GM19023 (cell line): ENCODE results near the gene PRR29.

ENCODE experiments used
- ATAC-seq: cut with Tn5 transposase; IDR thresholded peaks from one replicate; pipeline ENCODE4 v1.9.1; 2021; ENCODE audit warnings: mild to moderate bottlenecking, moderate library complexity; ENCODE audit not compliant: unreplicated experiment

The PRR29 gene

DNA sequence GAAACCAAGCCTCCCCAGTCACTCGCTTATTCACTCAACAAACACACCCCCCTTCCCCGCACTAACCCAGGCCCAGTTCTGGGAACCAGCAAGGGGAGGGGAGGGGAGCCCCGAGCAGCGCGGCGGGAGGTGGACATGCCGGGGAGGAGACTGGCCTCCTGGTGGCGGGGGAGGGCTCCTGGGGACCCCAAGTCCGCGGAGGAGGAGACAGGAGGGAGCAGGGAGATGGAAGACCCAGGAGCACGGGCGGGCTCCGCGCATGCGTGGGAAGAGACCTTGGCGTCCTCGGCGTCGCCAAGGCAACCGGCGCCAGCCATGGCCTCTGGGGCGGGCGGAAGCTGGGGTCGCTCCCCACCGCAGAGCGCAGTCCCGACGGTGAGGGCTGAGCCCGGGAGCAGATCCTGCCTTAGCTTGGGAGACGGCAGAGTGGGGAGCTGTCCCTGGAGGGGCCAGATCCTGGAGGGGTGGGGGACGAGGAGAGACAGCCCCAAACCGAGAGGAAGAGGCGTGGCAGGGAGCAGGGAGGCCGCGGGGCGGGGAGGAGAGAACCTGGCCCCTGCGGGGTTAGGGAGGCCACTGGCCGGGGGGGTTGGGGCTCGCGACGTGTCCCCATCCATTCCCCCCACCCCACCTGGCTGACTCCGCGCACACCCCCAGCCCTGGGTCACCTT, at the start of gene PRR29:
TSS of gene PRR29 (plus strand) at position 302 of the 671 bp plus-strand sequence. CDS start at position 316, 14 bp downstream.
- peak; percentile 78 for ATAC-seq

DNA sequence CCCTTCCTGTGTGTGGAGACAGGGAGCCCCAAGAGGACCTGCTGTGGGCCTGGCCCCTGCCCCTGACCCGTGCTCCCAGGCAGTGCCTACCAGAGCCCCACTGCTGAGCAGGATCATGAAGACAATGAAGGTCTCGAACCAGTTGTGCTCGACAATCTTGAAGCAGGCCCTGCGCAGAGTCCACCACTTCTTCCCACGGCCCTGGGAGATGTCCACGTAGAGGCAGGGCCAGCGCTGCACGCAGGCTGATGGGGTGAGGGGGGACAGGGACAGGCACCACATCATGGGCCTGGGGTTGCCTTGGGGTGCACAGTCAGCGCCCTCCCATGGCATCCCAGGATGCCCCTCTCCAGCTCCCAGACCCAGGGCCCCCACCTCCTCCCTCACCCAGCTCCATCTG, 49.6 kb upstream of the PRR29 start:
- ATAC-seq: no peak

DNA sequence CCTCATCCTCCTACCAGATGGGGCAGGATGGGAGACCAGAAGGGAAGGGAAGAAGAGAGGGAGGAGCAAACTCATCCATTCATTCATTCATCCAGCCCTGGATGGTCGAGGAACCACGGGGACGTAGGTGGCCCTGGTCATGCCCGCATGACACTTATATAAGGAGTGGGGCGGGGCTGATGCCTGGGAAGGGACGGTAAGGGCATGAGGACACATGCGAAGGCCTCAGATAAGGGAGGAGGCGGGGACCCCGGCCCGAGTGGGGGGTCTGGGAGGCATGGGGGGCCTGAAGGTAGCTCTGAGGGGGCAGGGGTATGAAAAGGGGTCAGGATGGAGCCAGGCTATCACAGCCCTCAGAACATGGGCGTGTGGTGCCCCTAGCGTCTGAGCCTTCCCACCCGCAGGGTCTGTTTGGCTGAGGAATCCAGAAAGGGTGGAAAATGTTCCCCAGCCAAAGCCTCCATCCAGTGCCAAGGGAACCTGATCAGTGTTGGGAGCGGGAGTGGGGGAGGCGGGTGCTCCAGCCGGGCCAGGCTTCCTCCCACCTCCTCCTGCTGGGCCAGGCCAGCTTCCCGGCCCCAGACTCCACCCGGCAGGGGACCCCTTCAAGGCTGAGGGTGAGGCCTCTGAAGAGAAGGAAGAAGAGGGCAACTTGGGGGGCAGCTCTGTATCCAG, 48.4 kb upstream of the PRR29 start:
- ATAC-seq: no peak

DNA sequence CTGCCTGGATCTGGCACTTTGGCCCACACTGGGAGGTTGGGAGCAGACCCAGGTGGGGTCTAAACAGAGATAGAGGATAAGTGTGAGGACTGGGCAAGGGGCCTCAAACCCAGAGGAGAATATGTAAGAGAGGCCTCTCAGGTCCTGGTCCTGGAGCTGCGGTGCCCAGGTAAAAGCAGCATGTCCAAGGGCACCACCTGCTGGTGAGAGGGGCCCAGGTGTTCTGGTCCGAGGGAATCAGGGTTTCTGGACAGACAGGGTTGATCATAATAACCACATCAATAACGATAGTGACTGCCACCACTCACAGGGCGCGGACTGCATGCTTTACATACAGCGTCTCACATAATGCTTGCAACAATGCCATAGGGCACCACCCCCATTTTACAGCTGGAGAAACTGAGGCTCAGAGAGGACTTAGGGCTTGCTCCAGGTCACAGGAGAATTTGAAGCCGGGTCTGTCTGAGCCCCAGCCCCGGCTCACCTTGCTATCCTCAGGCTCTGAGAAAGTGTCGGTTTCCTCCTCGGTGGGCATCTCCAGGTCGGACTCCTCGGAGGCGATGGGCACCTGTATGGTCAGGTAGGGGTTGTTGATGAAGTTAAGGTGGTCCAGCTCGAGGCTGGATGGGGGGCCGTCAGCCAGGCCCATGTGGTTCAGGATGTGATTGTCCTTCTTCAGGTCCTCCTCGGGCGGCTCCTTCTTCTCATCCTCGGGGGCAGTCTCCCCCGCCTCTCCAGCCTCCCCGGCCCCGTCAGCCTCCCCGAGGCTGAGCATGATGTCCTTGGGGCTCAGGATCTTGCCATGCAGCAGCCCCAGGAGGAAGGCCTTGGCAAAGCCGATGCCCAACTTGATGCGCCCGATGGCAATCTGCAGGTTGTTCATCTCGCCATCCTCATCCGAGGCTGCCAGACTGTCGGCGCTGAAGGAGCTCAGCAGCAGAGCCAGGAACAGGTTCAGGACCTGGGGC, 46.9 kb upstream of the PRR29 start:
- no peak for ATAC-seq

DNA sequence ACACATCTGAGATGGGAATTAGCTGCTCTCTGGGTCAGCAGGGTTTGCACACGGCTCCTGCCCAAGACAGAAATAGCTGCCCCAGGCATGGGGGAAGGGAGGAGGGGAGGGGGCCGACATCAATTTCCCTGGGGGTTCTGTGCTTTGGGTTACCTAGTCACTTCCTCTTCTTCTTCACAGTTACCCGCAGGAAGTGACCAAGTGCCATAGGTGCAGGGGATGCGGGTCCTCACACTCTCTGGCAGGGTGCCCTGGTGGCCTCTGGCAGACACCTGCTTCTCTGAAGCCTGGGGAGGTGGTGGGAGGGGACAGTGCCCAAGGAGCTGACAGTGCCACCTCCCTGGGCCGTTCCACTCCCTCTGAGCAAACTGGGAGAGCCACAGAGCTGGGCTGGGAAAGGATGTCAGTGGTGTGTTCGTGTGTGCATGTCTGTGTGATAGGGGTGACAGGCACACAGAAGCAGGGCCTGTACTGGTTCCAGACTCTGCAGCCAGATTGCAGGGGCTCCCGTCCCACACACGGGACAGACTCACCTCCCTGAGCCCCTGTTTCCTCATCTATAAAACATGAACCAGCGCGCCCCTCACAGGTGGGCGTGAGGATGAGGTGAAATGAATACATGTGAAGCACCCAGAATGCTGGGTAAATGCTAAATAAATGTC, 43.6 kb upstream of the PRR29 start:
- no peak for ATAC-seq

DNA sequence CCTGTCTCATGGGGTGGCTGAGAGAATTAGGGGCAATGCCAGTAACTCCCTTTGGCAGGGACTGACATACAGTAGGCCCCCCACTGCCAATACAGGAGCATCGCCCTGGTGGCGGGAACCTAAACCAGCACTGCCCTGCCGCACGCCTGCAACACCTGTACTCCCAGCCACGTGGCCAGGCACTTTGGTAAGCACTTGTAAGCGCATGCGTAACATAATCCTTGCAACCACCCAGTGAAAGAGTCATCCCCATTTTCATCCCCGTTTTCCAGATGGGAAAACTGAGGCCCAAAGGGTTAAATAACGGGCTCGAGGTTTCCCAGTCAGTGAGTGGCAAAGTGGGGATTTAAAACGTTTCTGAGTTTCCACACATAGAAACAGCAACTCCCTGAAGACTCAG, 42.9 kb upstream of the PRR29 start:
- no peak for ATAC-seq

DNA sequence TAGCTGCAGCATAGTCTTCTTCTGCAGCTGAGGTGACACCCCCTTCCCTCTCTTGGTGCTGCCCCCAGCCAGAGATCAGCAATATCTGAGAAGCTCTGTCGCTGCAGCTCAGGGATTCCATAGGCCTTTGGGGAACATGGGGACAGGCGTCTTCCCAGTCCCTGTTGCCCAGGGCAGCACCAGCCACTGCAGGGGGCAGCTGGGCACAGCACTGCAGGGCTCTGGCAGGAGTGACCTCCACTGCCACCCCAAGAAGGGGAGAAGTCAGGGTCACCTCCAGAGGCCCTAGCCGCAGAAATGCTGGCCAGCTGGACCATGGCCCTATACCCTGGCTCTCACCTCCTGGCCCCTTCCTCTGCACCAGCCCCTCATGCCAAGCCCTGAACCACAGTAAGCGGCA, 42.4 kb upstream of the PRR29 start:
- ATAC-seq: no peak

DNA sequence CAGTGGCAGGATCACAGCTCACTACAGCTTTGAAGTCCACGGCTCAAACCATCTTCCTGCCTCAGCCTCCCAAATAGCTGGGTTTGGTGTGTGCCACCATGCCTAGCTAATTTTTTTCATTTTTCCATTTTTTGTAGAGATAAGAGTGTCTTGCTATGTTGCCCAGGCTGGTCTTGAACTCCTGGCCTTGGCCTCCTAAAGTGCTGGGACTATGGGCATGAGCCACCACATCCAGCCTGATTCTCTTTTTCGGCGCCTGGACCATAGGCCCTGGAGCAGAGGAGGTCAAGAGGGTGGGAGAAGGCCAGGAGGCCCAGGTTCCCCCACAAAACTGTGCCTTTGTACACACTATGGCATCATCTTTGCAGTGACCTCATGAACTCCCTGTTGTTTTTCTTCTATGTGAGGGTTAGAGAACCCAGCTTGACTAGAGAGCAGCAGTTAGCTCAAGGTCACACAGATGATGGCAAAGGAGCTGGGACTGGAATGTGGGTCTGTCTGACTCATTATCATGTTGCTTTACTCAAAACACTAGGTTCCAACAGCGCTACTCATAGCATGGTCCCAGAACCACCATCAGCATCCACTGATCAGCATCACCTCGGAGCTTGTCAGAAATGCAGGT, 41.7 kb upstream of the PRR29 start:
- no peak for ATAC-seq

DNA sequence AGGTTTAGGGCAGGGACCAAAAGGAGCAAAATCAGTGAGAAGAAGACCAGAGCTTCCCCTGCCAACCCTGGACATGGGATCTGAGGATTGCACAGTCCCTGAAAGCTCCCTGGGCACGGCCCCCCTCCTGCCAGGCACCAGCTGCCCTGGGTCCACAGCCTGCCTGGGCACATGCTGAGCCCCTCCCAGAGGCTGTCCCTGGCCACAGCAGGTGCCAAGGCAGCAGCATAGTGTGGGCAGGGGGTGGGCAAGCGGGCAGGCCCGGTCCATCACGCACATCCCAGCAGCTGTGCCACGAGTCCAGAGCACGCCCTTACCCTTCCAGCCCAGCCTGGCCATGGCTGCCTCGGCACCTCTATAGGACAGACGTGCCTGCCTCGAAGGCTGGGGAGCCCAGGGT, 38.1 kb upstream of the PRR29 start:
- ATAC-seq: no peak

DNA sequence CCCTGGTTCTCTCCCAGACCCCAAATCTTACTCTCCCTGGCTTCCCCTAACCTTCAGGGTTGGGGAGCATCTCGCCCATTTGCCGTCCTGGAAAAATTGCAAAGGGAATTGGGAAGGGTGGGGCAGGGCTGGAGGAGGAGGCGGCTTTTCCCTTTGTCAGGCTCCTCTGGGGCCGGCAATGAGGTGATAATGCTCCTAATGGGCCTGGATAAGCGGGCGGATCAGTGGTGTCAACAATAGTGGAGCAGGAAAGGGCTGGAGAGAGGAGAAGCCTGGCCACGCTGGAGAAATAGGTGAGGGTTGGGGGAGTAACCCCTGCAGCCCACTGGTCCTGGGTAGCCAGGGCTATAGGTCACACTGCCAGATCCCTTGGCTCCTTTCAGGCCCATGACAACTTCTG, 37.7 kb upstream of the PRR29 start:
- no peak for ATAC-seq

DNA sequence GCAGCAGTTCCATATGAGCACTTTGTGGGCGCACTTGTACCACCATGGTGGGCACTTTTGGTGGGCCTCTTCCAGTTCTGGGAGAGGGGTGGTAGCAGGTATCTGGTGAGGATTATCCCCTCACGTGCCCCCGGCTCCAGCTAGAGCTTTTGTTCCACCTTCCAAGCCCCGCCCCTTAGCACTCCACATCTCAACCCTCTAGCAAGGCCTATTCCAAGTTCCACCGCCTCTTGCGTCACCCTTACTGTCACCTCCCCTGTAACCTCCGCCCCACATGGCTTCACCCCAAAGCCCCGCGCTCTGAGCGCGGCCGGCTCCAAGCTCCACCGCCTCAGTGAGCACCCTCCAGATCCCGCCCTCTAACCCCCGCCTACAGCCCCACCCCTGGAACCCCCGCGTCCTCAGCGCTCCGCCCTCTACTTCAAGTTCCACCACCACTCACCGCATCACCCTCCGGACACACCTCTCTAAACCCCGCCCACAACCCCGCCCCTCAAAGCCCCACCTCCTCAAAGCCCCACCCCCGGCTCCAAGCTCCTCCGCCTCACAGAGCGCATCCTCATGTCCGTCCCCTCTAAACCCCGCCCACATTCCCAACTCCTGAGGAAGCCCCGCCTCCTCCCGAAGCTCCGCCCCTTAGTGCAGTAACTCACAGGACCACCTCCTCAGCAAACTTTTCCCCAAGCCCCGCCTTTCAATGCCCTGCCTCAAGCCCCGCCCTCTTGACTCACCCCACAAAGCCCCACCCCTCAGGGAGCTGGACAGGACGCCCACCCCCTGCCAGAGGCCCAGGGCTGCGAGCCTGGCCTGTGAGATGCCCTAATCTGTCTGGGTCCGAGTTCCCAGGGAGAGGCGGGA, 36.6 kb upstream of the PRR29 start:
- ATAC-seq: no peak

DNA sequence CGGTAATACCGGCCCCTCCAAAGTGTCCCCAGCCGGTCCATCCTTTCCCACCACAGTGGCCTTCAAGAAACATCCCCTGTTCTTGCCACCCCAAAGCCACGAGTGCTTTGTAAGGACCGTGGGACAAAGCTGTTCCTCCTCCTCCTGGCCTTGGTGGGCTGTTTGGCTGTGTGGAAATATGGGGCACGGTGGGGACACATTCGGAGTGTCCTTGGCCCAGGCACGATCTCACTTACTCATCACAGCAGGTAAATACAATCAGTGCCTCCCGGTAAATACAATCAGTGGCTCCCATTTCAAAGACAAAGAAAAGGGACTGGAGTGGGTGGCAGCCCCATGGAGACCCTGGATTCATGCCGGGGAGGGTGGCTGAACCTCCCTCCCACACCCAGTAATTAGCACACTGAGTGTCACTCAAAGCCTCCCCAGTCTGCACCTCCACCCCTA, 35.8 kb upstream of the PRR29 start:
- ATAC-seq: no peak

DNA sequence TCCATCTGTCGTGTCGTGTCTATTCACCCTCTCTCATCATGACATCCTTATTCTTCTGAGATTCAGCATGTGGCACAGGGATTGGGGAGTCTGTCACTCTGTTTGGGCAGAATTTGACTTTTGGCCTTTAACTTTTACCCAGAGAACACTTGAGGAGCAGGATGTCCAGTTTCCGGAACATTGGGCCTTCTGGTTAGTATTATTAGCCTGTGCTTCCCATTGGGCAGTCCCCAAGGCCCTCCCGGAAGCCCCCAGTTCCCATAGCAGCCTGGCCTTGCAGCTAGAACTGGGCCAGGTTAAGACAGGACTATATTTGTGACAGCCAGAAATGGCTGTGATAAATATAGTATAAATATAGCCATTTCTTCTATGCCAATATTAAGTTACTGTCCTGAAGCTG, 35.0 kb upstream of the PRR29 start:
- no peak for ATAC-seq

DNA sequence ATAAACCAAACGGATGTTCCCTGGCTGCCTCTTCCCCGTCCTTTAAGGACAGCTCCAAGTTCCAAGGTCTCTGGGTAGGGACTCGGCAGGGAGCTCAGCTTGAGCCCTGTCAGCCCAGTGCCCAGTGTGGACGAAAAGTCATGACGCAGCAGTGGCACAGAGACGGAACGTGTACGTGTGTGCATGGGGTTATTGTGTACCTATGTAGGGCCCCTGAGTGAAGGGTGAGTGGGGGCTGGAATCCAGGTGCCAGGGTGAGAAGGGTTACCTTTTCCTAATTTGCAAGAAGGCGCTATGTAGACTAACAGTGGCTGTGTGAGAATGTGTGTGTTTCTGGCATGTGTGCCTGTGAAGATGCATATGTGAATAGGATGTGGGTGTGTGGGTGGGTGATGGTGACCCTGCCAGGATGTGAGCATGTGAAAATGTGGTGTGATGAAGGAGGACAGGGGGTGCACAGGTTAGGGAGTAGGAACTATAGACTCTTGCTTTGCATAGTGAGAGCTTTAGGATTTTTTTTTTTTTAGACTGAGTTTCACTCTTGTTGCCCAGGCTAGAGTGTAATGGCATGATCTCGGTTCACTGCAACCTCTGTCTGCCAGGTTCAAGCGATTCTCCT, 31.4 kb upstream of the PRR29 start:
- no peak for ATAC-seq

DNA sequence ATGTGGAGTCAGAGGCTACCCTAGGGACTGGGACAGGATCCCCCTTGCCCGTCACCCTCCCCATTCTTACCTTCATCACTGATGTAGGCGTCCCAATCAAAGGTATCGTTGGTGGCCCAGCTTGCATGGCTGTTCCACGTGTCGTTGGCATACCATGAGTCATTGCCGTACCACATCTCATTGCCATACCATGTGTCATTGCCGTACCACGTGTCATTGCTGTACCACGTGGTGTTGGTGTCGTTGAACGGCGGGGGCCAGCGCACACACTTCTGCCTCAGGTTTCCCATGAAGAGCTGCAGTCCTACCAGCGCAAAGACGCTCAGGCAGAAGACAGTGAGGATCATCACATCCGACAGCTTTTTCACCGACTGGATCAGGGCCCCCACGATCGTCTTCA, 30.2 kb upstream of the PRR29 start:
- ATAC-seq: no peak

DNA sequence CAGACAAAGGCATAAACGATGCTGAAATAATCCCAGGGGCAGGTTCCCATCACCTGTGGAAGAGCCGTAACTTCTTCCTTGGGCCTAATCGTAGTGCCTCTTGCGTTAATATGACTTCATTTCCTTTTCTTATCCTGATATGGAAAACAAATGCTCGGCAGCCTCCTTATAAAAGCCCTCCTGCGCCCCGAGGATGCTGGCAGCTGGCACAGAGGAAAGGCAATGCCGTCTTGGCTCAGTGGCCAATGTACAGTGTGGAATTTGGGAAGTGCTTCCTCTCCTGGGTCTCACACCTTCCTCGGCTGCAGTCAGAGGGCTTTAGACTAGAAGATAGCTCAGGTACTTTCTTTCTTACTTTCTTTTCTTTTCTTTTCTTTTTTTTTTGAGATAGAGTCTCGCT, 28.9 kb upstream of the PRR29 start:
- ATAC-seq: no peak

DNA sequence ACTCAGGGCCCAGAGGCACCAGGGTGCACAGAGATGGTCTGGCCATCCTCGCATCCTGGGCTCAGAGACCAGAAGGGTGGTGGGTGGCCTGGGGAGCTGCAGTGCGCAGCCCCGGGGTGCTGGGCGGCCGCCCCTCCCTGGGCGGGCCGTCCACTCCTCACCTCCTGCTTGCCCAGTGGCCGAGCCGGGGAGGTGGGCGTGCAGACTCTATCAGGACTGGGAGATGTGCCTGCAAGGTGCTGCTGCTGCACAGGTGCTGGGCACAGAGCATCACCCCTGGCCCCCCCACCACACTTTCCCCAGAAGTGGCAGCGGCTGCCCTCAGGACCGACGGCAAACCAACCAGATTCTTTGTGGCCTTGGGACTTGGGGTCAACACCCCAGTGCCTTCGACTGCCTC, 25.4 kb upstream of the PRR29 start, which contains the start of gene SCN4A:
TSS of gene SCN4A (minus strand) at position 123 of the 400 bp plus-strand sequence. CDS start at position 46, 77 bp downstream.
- ATAC-seq: no peak

DNA sequence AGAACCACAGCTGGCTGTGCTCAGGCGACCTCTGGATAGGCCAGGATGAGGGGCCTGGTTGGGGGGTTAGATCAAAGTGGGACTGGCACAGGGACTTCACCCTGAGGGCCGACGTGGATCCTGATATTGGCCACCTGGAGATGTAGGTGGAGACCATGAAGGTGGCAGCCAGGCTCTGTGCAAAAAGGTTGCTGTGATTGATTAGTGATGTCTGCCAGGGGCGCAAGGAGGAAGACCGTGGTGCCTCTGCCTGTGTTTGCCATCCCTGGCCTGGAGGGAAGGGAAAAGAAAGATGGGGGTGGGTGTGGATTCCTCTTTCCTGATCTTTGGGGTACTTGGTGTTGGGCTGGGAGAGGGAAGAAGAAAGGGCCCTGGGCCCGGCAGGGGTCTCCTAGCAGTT, 24.9 kb upstream of the PRR29 start:
- no peak for ATAC-seq

DNA sequence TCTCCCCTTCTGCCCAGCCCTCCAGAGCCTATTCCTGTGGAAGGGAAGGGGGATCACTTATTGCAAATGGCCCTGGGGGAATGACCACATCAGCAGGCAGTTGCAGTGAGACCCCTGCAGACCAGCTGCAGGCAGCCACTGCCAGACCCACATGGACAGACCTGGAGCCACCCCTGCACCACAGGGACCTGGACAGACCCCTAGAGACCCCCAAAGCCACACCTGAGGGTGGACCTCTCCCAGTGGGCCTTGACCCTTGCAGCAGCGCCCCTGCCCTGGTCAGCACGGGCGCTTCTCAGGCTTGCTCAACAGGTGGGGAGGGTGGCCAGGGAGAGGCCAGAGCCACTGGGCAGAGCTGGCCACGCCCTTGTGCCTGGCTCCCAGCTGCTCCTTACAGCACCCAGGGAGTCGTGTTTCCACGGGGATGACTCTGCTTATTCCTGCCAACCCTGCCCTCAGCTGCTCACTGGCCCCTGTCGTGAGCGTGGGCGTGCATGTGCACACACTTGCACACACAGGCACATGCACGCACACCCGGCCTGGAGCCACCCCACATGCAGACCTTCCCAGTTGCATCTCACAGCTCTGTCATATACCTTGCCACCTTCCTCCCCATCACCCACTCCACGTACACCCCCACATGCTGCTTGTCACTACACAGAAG, 24.1 kb upstream of the PRR29 start:
- no peak for ATAC-seq
